GM18873 (cell line): ENCODE measurements around the gene TP53TG5.
A peak's percentile ranks its signal among the peaks of the same experiment; 100 is the strongest.

ENCODE experiments used
- ATAC-seq: cut with Tn5 transposase; IDR thresholded peaks from one replicate; pipeline ENCODE4 v1.9.1; 2021; ENCODE audit warnings: mild to moderate bottlenecking, moderate library complexity, moderate number of reproducible peaks; ENCODE audit not compliant: unreplicated experiment, low FRiP score

The TP53TG5 gene

GRCh38 chr20:45406260-45407066 lies 28.3 kb upstream of the TP53TG5 start:
- ATAC-seq = no peak

- ATAC-seq = no peak
Measured at GRCh38 chr20:45405571-45406259, 27.6 kb upstream of the TP53TG5 start.

- ATAC-seq = no peak
Measured at GRCh38 chr20:45404438-45404837, 26.3 kb upstream of the TP53TG5 start.

DNA sequence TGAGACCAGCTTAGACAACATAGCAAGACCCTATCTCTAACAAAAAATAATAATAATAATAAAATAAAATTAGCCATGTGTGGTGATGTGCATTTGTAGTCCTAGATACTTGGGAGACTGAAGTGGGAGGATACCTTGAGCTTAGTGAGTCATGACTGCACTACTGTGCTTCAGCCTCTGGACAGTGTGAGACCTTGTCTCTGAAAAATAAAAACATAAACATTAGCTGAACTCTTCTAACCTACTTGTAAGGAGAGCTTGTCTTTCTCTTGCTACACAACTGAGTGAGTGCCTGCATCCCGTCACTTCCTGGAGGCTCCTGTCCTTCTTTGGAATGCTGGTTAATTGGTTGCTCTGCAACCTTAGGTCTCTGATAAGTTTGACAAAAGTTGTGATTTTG lies 24.8 kb upstream of the TP53TG5 start:
- no peak for ATAC-seq

DNA sequence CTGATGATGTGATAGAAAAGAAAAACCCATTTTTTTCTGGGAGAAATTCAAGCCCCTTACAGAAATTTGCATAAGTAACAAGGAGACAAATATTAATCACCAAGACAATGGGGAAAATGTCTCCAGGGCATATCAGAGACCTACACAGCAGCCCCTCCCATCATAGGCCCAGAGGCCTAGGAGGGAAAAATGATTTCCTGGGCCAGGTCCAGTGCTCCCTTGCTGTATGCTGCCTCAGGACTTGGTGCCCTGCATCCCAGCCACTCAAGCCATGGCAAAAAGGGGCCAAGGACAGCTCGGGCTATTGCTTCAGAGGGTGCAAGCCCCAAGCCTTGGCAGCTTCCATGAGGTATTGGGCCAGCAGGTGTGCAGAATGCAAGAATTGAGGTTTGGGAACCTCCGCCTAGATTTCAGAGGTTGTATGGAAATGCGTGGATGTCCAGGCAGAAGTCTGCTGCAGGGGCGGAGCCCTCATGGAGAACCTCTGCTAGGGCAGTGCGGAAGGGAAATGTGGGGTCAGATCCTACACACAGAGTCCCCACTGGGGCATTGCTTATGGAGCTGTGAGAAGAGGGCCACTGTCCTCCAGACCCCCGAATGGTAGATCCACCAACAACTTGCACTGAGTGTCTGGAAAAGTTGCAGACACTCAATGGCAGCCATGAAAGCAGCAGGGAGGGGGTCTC lies 22.4 kb upstream of the TP53TG5 start:
- no peak for ATAC-seq

- no peak for ATAC-seq
Measured at GRCh38 chr20:45399018-45399417, 20.9 kb upstream of the TP53TG5 start.

GRCh38 chr20:45395114-45395415 lies 16.9 kb upstream of the TP53TG5 start:
- ATAC-seq = no peak

DNA sequence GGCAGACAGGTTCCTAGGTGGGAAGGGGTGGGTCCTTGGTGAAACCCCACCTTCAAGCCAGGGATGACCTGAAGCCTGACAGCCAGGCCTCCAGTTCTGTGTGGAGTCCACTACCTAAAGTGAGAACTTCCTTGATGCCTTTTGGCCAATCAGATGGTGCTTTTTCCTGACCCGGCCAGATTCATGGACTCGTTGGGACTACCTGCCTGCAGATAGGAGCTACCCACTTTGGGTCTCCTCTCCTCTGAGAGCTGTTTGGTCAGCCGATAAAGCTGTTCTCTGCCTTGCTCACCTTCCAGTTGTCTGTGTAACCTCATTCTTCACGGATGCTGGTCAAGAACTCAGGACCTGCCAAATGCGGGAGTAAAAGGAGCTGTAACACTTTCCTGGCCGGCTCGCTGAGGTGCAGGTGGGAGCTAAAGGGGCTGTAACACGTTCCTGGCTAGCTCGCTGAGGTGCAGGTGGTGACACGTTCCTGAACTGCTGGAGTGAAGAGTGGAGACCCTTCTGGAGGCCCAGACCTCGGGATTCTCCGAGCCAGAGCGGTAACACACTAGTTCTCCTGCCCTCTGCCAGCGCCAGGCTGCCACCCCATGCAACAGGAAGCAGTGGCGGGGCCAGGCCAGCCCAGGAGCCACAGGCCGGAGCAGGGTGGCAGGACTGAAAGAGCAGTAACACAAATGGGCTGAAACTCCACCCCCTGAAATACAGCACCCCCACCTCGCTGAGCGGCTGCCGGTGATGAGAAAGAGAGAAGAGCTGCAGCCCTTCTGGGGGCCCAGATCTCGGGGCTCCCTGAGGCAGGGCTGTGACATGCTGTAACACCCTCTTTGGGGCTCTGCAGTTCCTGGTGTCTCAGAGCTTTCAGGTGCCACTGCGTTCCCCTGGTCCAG lies 16.3 kb upstream of the TP53TG5 start:
- no peak for ATAC-seq

- ATAC-seq = no peak
Measured at GRCh38 chr20:45392733-45393132, 14.6 kb upstream of the TP53TG5 start.

DNA sequence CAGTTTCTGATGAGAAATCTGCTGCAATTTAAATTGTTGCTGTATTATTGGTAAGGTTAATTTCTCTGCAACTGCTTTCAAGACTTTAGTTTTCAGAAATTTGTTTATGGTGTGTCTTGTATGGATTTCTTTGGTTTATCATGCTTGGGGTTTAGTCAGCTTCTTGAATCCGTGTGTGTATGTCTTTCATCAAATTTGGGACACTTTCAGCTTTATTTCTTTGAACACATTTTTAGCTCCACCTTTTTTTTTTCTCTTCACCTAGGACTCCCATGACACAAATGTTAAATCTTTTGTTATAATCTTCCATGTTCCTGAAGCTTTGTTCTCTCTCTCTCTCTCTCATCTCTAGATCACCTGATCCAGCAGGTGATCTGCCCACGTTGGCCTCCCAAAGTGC lies 13.4 kb upstream of the TP53TG5 start:
- no peak for ATAC-seq

DNA sequence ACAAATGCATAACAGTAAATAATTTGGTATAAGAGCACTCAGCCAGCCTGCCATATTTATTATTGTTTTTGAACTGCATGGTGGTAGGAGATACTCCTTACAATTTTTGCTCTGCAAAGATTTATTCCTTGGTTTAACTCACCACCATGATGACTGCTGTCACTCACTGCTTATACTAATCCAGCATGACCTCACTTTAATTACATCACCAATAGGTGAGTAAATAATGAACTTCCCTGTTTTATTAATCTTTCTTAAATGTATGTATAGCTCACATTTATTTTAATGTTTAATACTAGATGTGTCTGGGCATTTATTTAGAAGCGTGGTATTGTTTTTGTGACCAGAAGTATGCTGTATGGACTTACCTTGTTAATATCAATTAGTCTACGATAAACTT lies 12.8 kb upstream of the TP53TG5 start:
- no peak for ATAC-seq

DNA sequence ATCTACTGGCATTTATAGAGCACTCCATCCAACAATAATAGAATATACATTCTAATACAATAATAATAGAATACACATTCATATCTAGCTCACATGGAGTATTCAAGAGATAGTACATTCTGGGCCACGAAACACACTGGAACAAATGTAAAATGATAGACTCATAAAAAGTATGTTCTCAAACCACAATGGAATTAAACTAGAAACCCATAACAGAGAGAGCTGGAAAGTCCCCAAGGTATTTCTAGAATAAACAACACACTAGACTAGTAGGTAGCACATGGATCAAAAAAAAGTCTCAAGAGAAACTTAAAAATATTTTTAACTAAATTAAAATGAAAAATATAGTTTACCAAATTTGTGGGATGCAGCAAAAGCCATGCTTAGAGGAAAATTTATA lies 9.1 kb upstream of the TP53TG5 start:
- ATAC-seq = no peak

- ATAC-seq = no peak
Measured at GRCh38 chr20:45377269-45377668, 856 bp downstream of the TP53TG5 start.

GRCh38 chr20:45374966-45375365 lies 3.2 kb downstream of the TP53TG5 start:
- no peak for ATAC-seq

DNA sequence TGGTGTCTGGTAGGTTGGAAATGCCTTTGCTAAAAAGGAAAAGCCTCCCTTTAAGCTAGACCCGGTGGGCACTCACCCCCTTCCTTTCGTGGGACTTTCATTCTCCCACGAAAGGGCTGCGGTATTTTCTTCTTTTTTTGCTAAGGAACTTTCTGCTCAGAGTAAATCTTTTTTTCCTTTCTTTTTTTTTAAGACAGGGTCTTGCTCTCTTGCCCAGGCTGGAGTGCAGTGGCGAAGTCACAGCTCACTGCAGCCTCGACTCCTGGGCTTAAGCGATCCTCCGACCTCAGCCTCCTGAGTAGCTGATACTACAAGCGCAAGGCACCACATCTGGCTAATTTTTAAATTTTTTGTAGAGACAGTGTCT lies 4.0 kb downstream of the TP53TG5 start:
- ATAC-seq = no peak

- ATAC-seq = peak; percentile 53
Measured at GRCh38 chr20:45373353-45374100, 4.6 kb downstream of the TP53TG5 start.

DNA sequence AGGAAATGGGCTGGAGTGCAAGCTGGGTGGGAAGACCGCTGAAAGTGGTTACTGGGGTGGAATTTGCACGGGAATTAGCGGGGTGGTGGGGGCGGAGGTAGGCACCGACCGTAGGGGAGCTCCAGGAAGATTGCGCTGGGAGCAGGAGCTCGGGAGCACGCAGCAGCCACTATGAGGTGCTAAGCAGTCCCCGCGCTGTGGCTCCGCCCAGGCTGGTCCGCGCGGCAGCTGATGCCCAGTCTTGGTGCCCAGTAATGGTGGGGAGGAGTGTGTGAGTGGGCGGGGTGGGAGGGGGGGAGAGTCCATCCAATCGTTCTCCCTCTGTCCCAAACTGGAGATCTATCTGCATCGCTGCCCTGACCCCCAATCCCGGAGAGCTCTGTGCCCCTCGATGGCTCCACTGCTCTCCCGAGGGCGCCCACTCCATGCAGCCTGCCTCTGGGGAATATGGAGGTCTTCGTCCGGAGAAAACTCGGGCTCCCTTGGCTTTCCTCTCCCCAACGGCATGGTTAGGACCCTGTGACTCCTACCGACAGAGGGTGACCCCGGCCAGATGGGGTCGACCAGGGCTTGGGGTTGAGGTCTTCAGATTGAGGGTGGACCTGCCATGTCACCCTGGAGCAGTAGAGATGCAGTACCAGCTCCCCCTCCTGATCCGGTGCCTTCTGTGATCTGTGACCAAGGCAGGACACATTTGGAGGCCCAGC lies 5.3 kb downstream of the TP53TG5 start:
- no peak for ATAC-seq

DNA sequence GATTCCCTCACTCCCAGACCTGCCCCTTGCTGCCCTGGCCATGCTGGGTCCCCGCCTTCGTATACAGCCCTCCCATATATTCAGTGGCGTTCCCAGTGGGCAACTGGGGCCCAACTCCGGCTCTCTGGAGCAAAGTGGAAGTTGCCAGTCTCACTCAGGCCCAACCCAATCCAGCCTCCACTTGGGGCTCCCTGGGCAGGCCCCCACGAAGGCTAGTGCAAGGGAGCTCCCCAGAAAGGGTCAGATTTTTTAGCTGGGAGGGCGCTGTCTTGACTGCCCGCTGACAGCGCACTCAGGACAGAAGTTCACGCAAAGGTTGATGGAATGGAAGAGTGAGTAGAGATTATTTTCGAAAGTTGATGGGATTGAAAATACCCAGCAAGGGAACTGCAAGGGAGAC lies 5.9 kb downstream of the TP53TG5 start:
- ATAC-seq = no peak

GRCh38 chr20:45370571-45371160 lies 7.5 kb downstream of the TP53TG5 start:
- no peak for ATAC-seq
